Spleen (tissue), 11 donors: ENCODE data around the gene ALOX12B. TPM values are rescaled to one million over a fixed set of nuclear protein-coding genes. Genes with fewer than 3 reads are reported as not detected.

Source experiments
- DNase-seq: peaks from one replicate; pipeline ENCODE4 v3.0.0-alpha.2; 2020
- H3K27ac ChIP-seq, 8 donors: fragments of 200-600 bp; sonication (generic) in 7 of 8; 1 replicate in 4 of 8; 2 replicates in 4 of 8; pipeline versions ENCODE4 v1.5.0 to v1.8.0; 2016 to 2021; ENCODE audit warnings: inconsistent platforms in 4 of 8, mild to moderate bottlenecking in 4 of 8, moderate library complexity in 1 of 8
- H3K27me3 ChIP-seq, 7 donors: fragments of 200-600 bp; sonication (generic) in 6 of 7; replicated peaks in 1 of 7; 1 replicate in 4 of 7; 2 replicates in 3 of 7; pipeline versions ENCODE4 v1.5.0 to v1.8.0; 2016 to 2021; ENCODE audit warnings: inconsistent platforms in 3 of 7, mild to moderate bottlenecking in 1 of 7
- H3K36me3 ChIP-seq, 6 donors: fragments of 200-600 bp; sonication (generic) in 5 of 6; 1 replicate in 4 of 6; 2 replicates in 2 of 6; pipeline versions ENCODE4 v1.5.0 to v1.8.0; 2016 to 2021; ENCODE audit warnings: inconsistent platforms in 2 of 6
- H3K4me1 ChIP-seq, 6 donors: fragments of 200-600 bp; sonication (generic) in 5 of 6; 1 replicate in 3 of 6; 2 replicates in 3 of 6; pipeline versions ENCODE4 v1.5.0 to v1.8.0; 2016 to 2021; ENCODE audit warnings: inconsistent platforms in 3 of 6
- H3K4me3 ChIP-seq, 8 donors: fragments of 200-600 bp; sonication (generic) in 7 of 8; 1 replicate in 4 of 8; 2 replicates in 4 of 8; pipeline versions ENCODE4 v1.5.0 to v1.8.0; 2016 to 2021; ENCODE audit warnings: inconsistent platforms in 4 of 8, mild to moderate bottlenecking in 4 of 8, moderate library complexity in 2 of 8
- H3K9me3 ChIP-seq, 8 donors: fragments of 200-600 bp; sonication (generic) in 7 of 8; 1 replicate in 4 of 8; 2 replicates in 4 of 8; pipeline versions ENCODE4 v1.5.0 to v1.8.0; 2016 to 2021; ENCODE audit warnings: inconsistent platforms in 4 of 8
- CTCF ChIP-seq, 11 experiments: fragments of 200-600 bp in 7 of 11; fragments of 450-650 bp in 4 of 11; sonication (generic) in 4 of 11; IDR thresholded peaks in 8 of 11; conservative IDR thresholded peaks in 3 of 11; 1 replicate in 7 of 11; 2 replicates in 4 of 11; pipeline versions ENCODE4 v1.4.0 to v1.8.0; 2016 to 2021; ENCODE audit warnings: antibody characterized with exemption in 11 of 11, inconsistent platforms in 4 of 11, mild to moderate bottlenecking in 1 of 11
- POLR2A ChIP-seq, 3 donors: fragments of 450-650 bp; IDR thresholded peaks; one replicate each; pipeline ENCODE4 v1.5.1; 2017; ENCODE audit warnings: antibody characterized with exemption in 3 of 3, mild to moderate bottlenecking in 1 of 3
- POLR2AphosphoS5 ChIP-seq, 3 donors: sonication (generic); formaldehyde crosslinking; IDR thresholded peaks; one replicate each; pipeline ENCODE4 v1.5.1; 2017; ENCODE audit warnings: antibody characterized with exemption in 3 of 3
- WGBS, 5 donors: extraction: QIAGEN DNeasy Blood & Tissue Kit in 3 of 5; methylation state at CpG; one replicate each; pipeline versions ENCODE4 v1.1.5 to v1.1.7; 2013 to 2018; 5-methylcytosine and 5-hydroxymethylcytosine counted together
- intact Hi-C: fragments of 100-400 bp; cut with DNase I; formaldehyde crosslinking; loops from one replicate; pipeline ENCODE4 v1.15.0; 2023; ENCODE audit warnings: low total_unique reads
- polyA plus RNA-seq, 3 donors: library from polyadenylated mRNA; stranded (reverse); fragments of 200-250 nt; gene quantifications; one replicate each; pipeline ENCODE4 v1.2.1, GENCODE V29; 2013
- total RNA-seq, 7 donors: library from RNA; depleted of rRNA in 3 of 7; stranded (reverse); fragments of >200 nt in 3 of 7; fragmentation: NEBNext Ultra II Directional in 4 of 7; extraction: Animal tissue kit (Norgen Biotek cat#: 25700) in 4 of 7; gene quantifications; one replicate each; pipeline versions ENCODE4 v1.1.0 to v1.2.1, GENCODE V29; 2016 to 2021
- donor health status: healthy with polysubstance abuse.
- donor health status: DM: no; HTN: no; CAD: no; lungs with moderate emphysema.
- donor health status: DM: no; HTN: no; CAD: no.
- donor health status: Bipolar disorder and iron deficiency.
- donor health status: healthy.
- donor health status: DM: no; HTN: no; CAD: no.
- donor health status: DM: yes; HTN: yes; CAD: no.

ALOX12B gene
- total and polyA plus RNA-seq, 10 donors = 0.47 to 1.3 (median 0.86) TPM; not detected in 4

- no peaks in the 10 kb centered on the region for H3K36me3 ChIP-seq
- intact Hi-C loops = no loop called here
- no peak overlapping the region for H3K27ac ChIP-seq
- WGBS, 5 donors = 86 to 89% (median 88%) methylated on average over 14 of the region's 14 CpGs
- no peak overlapping the region for H3K4me3 ChIP-seq
- no peaks in the 10 kb centered on the region for H3K9me3 ChIP-seq
- TF ChIP-seq CTCF (IDR thresholded peaks at IDR 0.05 in 8 of 11, conservative IDR thresholded peaks at IDR 0.05 in 3 of 11) = no peak
- TF ChIP-seq POLR2AphosphoS5 (IDR thresholded peaks at IDR 0.05) = no peak
- TF ChIP-seq POLR2A (IDR thresholded peaks at IDR 0.05) = no peak
- peaks cover 1 to 82% (median 21%) of the 10 kb centered on the region in 7 donors for H3K27me3 ChIP-seq
- H3K4me1 ChIP-seq = peaks cover 27 to 45% (median 40%) of the 10 kb centered on the region in 6 donors
- no peak for DNase-seq
Observed at GRCh38 chr17:8128125-8128784, 40.7 kb upstream of the ALOX12B start.

- no peak for DNase-seq
- Histone ChIP-seq H3K9me3 (no peaks in the 10 kb centered on the region), H3K27ac (peak overlapping the region in 7 of 8 donors; percentile 41 to 80 (median 56)), H3K36me3 (no peaks in the 10 kb centered on the region), H3K27me3 (peaks cover 4 to 98% (median 38%) of the 10 kb centered on the region in 7 donors), H3K4me1 (peaks cover 44 to 62% (median 57%) of the 10 kb centered on the region in 6 donors), H3K4me3 (peak overlapping the region; percentile 49 to 86 (median 61))
- WGBS, 5 donors = 1% methylated on average over 17 to 45 of the region's 45 CpGs
- intact Hi-C loops = no loop called here
- TF ChIP-seq CTCF (IDR thresholded peaks at IDR 0.05 in 8 of 11, conservative IDR thresholded peaks at IDR 0.05 in 3 of 11) (no peak), POLR2A (IDR thresholded peaks at IDR 0.05) (no peak), POLR2AphosphoS5 (IDR thresholded peaks at IDR 0.05) (peak in 1 of 3 donors; percentile 42)
Observed at GRCh38 chr17:8126491-8127066, 39.1 kb upstream of the ALOX12B start.

- H3K27me3 ChIP-seq = peaks cover 4 to 100% (median 42%) of the 10 kb centered on the region in 7 donors
- DNase-seq = no peak
- H3K4me3 ChIP-seq = peak overlapping the region; percentile 49 to 86 (median 61)
- WGBS, 5 donors = 0 to 1% (median 1%) methylated on average over 35 of the region's 35 CpGs
- intact Hi-C loops = no loop called here
- H3K27ac ChIP-seq = peak overlapping the region in 7 of 8 donors; percentile 41 to 80 (median 56)
- H3K9me3 ChIP-seq = no peaks in the 10 kb centered on the region
- no peaks in the 10 kb centered on the region for H3K36me3 ChIP-seq
- TF ChIP-seq POLR2AphosphoS5 (IDR thresholded peaks at IDR 0.05) = no peak
- no peak for TF ChIP-seq CTCF (IDR thresholded peaks at IDR 0.05 in 8 of 11, conservative IDR thresholded peaks at IDR 0.05 in 3 of 11)
- no peak for TF ChIP-seq POLR2A (IDR thresholded peaks at IDR 0.05)
- H3K4me1 ChIP-seq = peaks cover 49 to 67% (median 62%) of the 10 kb centered on the region in 6 donors
Observed at GRCh38 chr17:8125947-8126490, 38.5 kb upstream of the ALOX12B start.
